IMR-90 (cell line): ENCODE measurements around the gene SLC12A4. TPM values are rescaled to one million over a fixed set of nuclear protein-coding genes. Genes with fewer than 3 reads are reported as not detected.

Source experiments
- ATAC-seq: fragments of 200-7000 bp; cut with Tn5 transposase; 2 replicates; pipeline ENCODE4 v1.9.1; 2020; ENCODE audit warnings: low read depth, mild to moderate bottlenecking, moderate library complexity
- BruUV-seq: library from RNA; stranded (reverse); fragments of 400-500 nt; replicated peaks from 2 replicates; lab custom pipeline; 2021; lab: Mats Ljungman, UMichigan
- CTCF ChIA-PET: fragments of 300-600 bp; formaldehyde crosslinking; extraction: SDS; loops from one replicate; lab custom pipeline; 2021; ENCODE audit warnings: antibody characterized with exemption; lab: Yijun Ruan, JAX
- POLR2A ChIA-PET: fragments of 300-600 bp; sonication (Branson Sonifier 250); formaldehyde crosslinking; loops from one replicate; lab custom pipeline; 2022; ENCODE audit warnings: antibody characterized with exemption; ENCODE audit not compliant: unreplicated experiment; lab: Charles Lee
- DNase-seq: peaks from one replicate; pipeline ENCODE4 v3.0.0; 2013
- H2AFZ ChIP-seq: replicated peaks from 2 replicates; pipeline ENCODE3; 2013; ENCODE audit warnings: low read length, mild to moderate bottlenecking; ENCODE audit not compliant: poor library complexity
- H2AK5ac ChIP-seq: 2 replicates; pipeline ENCODE4 v1.6.1; 2013; ENCODE audit warnings: low read depth, low read length, inconsistent platforms
- H2AK9ac ChIP-seq: replicated peaks from 2 replicates; pipeline ENCODE3; 2013; ENCODE audit warnings: mild to moderate bottlenecking, low read depth, low read length, moderate library complexity; ENCODE audit not compliant: poor library complexity
- H2BK120ac ChIP-seq: 2 replicates; pipeline ENCODE4 v1.6.1; 2013; ENCODE audit warnings: low read depth, low read length, inconsistent platforms
- H2BK15ac ChIP-seq: 3 replicates; pipeline ENCODE4 v1.6.1; 2013; ENCODE audit warnings: low read depth, low read length, inconsistent platforms
- H2BK20ac ChIP-seq: 2 replicates; pipeline ENCODE4 v1.6.1; 2013; ENCODE audit warnings: low read depth, mild to moderate bottlenecking, inconsistent platforms, low read length, moderate library complexity
- H2BK5ac ChIP-seq: 2 replicates; pipeline ENCODE4 v1.6.1; 2013; ENCODE audit warnings: mild to moderate bottlenecking, low read depth, low read length, inconsistent platforms; ENCODE audit not compliant: poor library complexity, severe bottlenecking
- H3K14ac ChIP-seq: replicated peaks from 2 replicates; pipeline ENCODE4 v1.6.1; 2013; ENCODE audit warnings: low read depth, low read length, inconsistent platforms
- H3K18ac ChIP-seq: 2 replicates; pipeline ENCODE4 v1.6.1; 2013; ENCODE audit warnings: low read depth, low read length, control low read depth
- H3K23ac ChIP-seq: 2 replicates; pipeline ENCODE4 v1.6.1; 2013; ENCODE audit warnings: low read depth, low read length, inconsistent platforms
- H3K27ac ChIP-seq: 2 replicates; pipeline ENCODE4 v1.5.1; 2013; ENCODE audit warnings: mild to moderate bottlenecking, control low read depth, low read length; ENCODE audit not compliant: insufficient read depth
- H3K27me3 ChIP-seq: 2 replicates; pipeline ENCODE4 v1.6.1; 2013; ENCODE audit warnings: low read length; ENCODE audit not compliant: control insufficient read depth, insufficient read depth
- H3K36me3 ChIP-seq: 2 replicates; pipeline ENCODE4 v1.6.1; 2013; ENCODE audit warnings: low read length, mixed read lengths; ENCODE audit not compliant: control insufficient read depth, insufficient read depth
- H3K4ac ChIP-seq: 2 replicates; pipeline ENCODE4 v1.6.1; 2013; ENCODE audit warnings: low read depth, low read length, inconsistent platforms
- H3K4me1 ChIP-seq: 2 replicates; pipeline ENCODE4 v1.6.1; 2013; ENCODE audit warnings: low read length, mixed read lengths; ENCODE audit not compliant: control insufficient read depth, insufficient read depth
- H3K4me2 ChIP-seq: 2 replicates; pipeline ENCODE4 v1.6.1; 2013; ENCODE audit warnings: low read depth, mild to moderate bottlenecking, control low read depth, low read length, moderate library complexity
- H3K4me3 ChIP-seq: 2 replicates; pipeline ENCODE4 v1.5.1; 2013; ENCODE audit warnings: low read depth, mild to moderate bottlenecking, control low read depth, low read length, moderate library complexity; ENCODE audit not compliant: insufficient read depth
- H3K56ac ChIP-seq: 2 replicates; pipeline ENCODE4 v1.6.1; 2013; ENCODE audit warnings: low read length, inconsistent platforms; ENCODE audit not compliant: insufficient read depth; ENCODE audit errors: extremely low read depth
- H3K79me1 ChIP-seq, 2 experiments: 2 replicates each; pipeline ENCODE4 v1.6.1; 2013; ENCODE audit warnings: low read length in 2 of 2, inconsistent platforms in 1 of 2, low read depth in 1 of 2
- H3K9ac ChIP-seq: 2 replicates; pipeline ENCODE4 v1.6.1; 2013; ENCODE audit warnings: low read depth, low read length, control low read depth
- H3K9me1 ChIP-seq: 2 replicates; pipeline ENCODE4 v1.6.1; 2013; ENCODE audit warnings: low read length, inconsistent platforms; ENCODE audit not compliant: insufficient read depth
- H3K9me3 ChIP-seq: 2 replicates; pipeline ENCODE4 v1.6.1; 2013; ENCODE audit warnings: low read length; ENCODE audit not compliant: control insufficient read depth, insufficient read depth
- H4K20me1 ChIP-seq: 2 replicates; pipeline ENCODE4 v1.6.1; 2013; ENCODE audit warnings: low read length, inconsistent platforms; ENCODE audit not compliant: insufficient read depth
- H4K5ac ChIP-seq: 2 replicates; pipeline ENCODE4 v1.6.1; 2013; ENCODE audit warnings: mild to moderate bottlenecking, low read depth, low read length, control low read depth
- H4K8ac ChIP-seq, 2 experiments: 2 replicates each; pipeline ENCODE4 v1.6.1; 2013; ENCODE audit warnings: low read depth in 2 of 2, low read length in 2 of 2, control low read depth in 1 of 2, inconsistent platforms in 1 of 2
- H4K91ac ChIP-seq: 2 replicates; pipeline ENCODE4 v1.6.1; 2013; ENCODE audit warnings: low read depth, low read length, inconsistent platforms; ENCODE audit not compliant: insufficient read depth
- FOS ChIP-seq: fragments of 150-350 bp; IDR thresholded peaks from 2 replicates; pipeline ENCODE4 v1.6.1; 2016; ENCODE audit warnings: low read depth, low read length
- RAD21 ChIP-seq: IDR thresholded peaks from 2 replicates; pipeline ENCODE4 v1.6.1; 2012; ENCODE audit warnings: low read length, improper control_type of control experiment
- WGBS, 2 experiments: methylation state at CpG; one replicate each; pipeline versions ENCODE4 v1.1.5 to v1.1.7; 2013; ENCODE audit warnings: missing lambda C conversion rate in 2 of 2; ENCODE audit not compliant: insufficient read length in 1 of 2; ENCODE audit errors: extremely low coverage in 2 of 2; 5-methylcytosine and 5-hydroxymethylcytosine counted together
- dilution Hi-C: fragments of 300-500 bp; cut with HindIII; formaldehyde crosslinking; loops from one replicate; pipeline ENCODE4 v1.14.3; 2018; ENCODE audit warnings: low sequenced_read_pairs; ENCODE audit not compliant: unreplicated experiment
- in situ Hi-C: fragments of 300-500 bp; cut with MboI; formaldehyde crosslinking; loops from 3 replicates; pipeline ENCODE4 v1.14.3; 2019; ENCODE audit warnings: low sequenced_read_pairs, inconsistent platforms, mixed read lengths
- intact Hi-C: fragments of 100-400 bp; cut with micrococcal nuclease; formaldehyde crosslinking; loops from 2 replicates; pipeline ENCODE4 v1.10.0; 2022
- polyA plus RNA-seq, 3 experiments: library from polyadenylated mRNA; depleted of rRNA; stranded (reverse); fragments of >200 nt; gene quantifications; 2 replicates each; pipeline ENCODE4 v1.2.3, GENCODE V29; 2012; ENCODE audit warnings: low replicate concordance in 1 of 3
- total RNA-seq: library from RNA; depleted of rRNA; stranded (reverse); fragments of >200 nt; gene quantifications from 2 replicates; pipeline ENCODE4 v1.2.3, GENCODE V29; 2012
- TF ChIP-seq, protein P1 (sequence below): conservative IDR thresholded peaks from 2 replicates; pipeline ENCODE4 v1.5.1; 2012; ENCODE audit warnings: mild to moderate bottlenecking, low read depth, low read length, improper control_type of control experiment

SLC12A4 gene
- total and polyA plus RNA-seq, 2 of the 4 experiments (the other 2 are of a cell fraction) = 36.6 to 132 TPM

DNA sequence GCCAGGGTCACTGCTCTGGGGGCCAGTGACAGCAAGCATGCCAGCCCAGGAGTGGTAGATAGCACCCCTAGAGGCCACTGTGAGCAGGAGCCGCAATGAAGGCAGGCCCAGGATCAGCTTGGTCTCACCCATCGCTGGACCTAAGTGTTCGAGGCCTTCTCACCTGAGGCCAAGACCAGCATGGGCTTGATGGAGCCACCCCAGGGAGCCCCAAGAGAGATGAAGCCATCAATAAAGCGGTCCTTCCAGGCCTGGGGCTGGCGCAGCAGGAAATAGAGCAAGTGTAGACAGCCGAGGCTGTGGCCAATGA, 26.3 kb downstream of the SLC12A4 start:
- H3K14ac ChIP-seq = no peak overlapping the region
- H4K5ac ChIP-seq = no peak overlapping the region
- no peak overlapping the region for H3K4ac ChIP-seq
- ChIA-PET POLR2A (no interaction called here), CTCF (interaction anchor here (0.5 to 0.8 kb wide), 3 partner anchors 53 to 113 kb away, joined by 3 read pairs; no protein-coding TSS in a partner anchor)
- TF ChIP-seq, protein P1, sequence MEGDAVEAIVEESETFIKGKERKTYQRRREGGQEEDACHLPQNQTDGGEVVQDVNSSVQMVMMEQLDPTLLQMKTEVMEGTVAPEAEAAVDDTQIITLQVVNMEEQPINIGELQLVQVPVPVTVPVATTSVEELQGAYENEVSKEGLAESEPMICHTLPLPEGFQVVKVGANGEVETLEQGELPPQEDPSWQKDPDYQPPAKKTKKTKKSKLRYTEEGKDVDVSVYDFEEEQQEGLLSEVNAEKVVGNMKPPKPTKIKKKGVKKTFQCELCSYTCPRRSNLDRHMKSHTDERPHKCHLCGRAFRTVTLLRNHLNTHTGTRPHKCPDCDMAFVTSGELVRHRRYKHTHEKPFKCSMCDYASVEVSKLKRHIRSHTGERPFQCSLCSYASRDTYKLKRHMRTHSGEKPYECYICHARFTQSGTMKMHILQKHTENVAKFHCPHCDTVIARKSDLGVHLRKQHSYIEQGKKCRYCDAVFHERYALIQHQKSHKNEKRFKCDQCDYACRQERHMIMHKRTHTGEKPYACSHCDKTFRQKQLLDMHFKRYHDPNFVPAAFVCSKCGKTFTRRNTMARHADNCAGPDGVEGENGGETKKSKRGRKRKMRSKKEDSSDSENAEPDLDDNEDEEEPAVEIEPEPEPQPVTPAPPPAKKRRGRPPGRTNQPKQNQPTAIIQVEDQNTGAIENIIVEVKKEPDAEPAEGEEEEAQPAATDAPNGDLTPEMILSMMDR = peak; percentile 52
- TF ChIP-seq FOS (no peak), RAD21 (peak; percentile 46)
- H3K4me3 ChIP-seq = no peak overlapping the region
- H3K79me1 ChIP-seq = peaks cover 15 to 76% of the 10 kb centered on the region in 2 experiments
- no peak overlapping the region for H3K9ac ChIP-seq
- H3K23ac ChIP-seq = no peak overlapping the region
- H4K91ac ChIP-seq = no peak overlapping the region
- no peak overlapping the region for H3K56ac ChIP-seq
- H3K36me3 ChIP-seq = peaks cover 74% of the 10 kb centered on the region
- H3K18ac ChIP-seq = no peak overlapping the region
- H3K27me3 ChIP-seq = no peaks in the 10 kb centered on the region
- 74% methylated on average over 5 of the region's 6 CpGs; no CpG with 5 or more reads in 1 of the 2 experiments for WGBS, 2 experiments
- peaks cover 1% of the 10 kb centered on the region for H3K4me1 ChIP-seq
- no TSS peak for BruUV-seq
- H4K8ac ChIP-seq = no peak overlapping the region
- H2AFZ ChIP-seq = no peak overlapping the region
- H2BK20ac ChIP-seq = no peak overlapping the region
- H2BK5ac ChIP-seq = no peak overlapping the region
- in situ Hi-C loops = loop anchor here (25.0 kb wide), 1 partner anchor 405 kb away; the partner anchor contains the start of gene RIPOR1
- dilution Hi-C loops = no loop called here
- ATAC-seq (peak; percentile 53), DNase-seq (peak; percentile 20)
- H3K4me2 ChIP-seq = no peak overlapping the region
- no peak overlapping the region for H3K27ac ChIP-seq
- peaks cover 54% of the 10 kb centered on the region for H4K20me1 ChIP-seq
- intact Hi-C loops = no loop called here
- H2BK15ac ChIP-seq = no peak overlapping the region
- no peaks in the 10 kb centered on the region for H3K9me3 ChIP-seq
- H2BK120ac ChIP-seq = no peak overlapping the region
- peak overlapping the region; percentile 70 for H2AK9ac ChIP-seq
- H3K9me1 ChIP-seq = peaks cover 2% of the 10 kb centered on the region; the same call in 1 of the 2 replicates
- no peak overlapping the region for H2AK5ac ChIP-seq
